Stimulated activated CD8-positive, alpha-beta memory T cell treated with anti-CD3 and anti-CD28 coated beads, Interleukin-2, amount 100 ng/mL, for 48 hours (primary cell): Measurements from ENCODE around the gene GTF2E1.
"Not testable (repeated sequence)": the region's sequence is repeated elsewhere in the genome, so short reads cannot be mapped to it uniquely, and the experiment has no call there.

ENCODE experiments used
- DNase-seq, 2 donors: peaks; one replicate each; pipeline ENCODE4 v3.0.0-alpha.2; 2020; ENCODE audit warnings: low read depth in 2 of 2

Gene GTF2E1

GRCh38 chr3:120753810-120754209 is 11.3 kb downstream of the GTF2E1 start:
- DNase-seq: no peak

GRCh38 chr3:120756061-120756460 is 13.5 kb downstream of the GTF2E1 start:
- no peak for DNase-seq

GRCh38 chr3:120758551-120758950 is 16.0 kb downstream of the GTF2E1 start:
- DNase-seq: not testable (repeated sequence)

- DNase-seq: no peak
These were observed 20.1 kb downstream of the GTF2E1 start for GRCh38 chr3:120762615-120763014.

- DNase-seq: no peak
These were observed 21.1 kb downstream of the GTF2E1 start for GRCh38 chr3:120763601-120764000.

GRCh38 chr3:120764206-120764605 is 21.7 kb downstream of the GTF2E1 start:
- DNase-seq: no peak

GRCh38 chr3:120765830-120766493 is 23.4 kb downstream of the GTF2E1 start:
- no peak for DNase-seq

GRCh38 chr3:120766576-120766975 is 24.0 kb downstream of the GTF2E1 start:
- no peak for DNase-seq

GRCh38 chr3:120767106-120767505 is 24.6 kb downstream of the GTF2E1 start:
- no peak for DNase-seq

GRCh38 chr3:120769436-120769835 is 26.9 kb downstream of the GTF2E1 start:
- no peak for DNase-seq

- DNase-seq: no peak
These were observed 28.3 kb downstream of the GTF2E1 start for GRCh38 chr3:120770891-120771290.

GRCh38 chr3:120772081-120772480 is 29.5 kb downstream of the GTF2E1 start:
- no peak for DNase-seq

- no peak for DNase-seq
These were observed 31.4 kb downstream of the GTF2E1 start for GRCh38 chr3:120773932-120774331.

GRCh38 chr3:120775411-120775810 is 32.9 kb downstream of the GTF2E1 start:
- no peak for DNase-seq

GRCh38 chr3:120778776-120779175 is 36.2 kb downstream of the GTF2E1 start:
- DNase-seq: no peak

GRCh38 chr3:120780977-120781376 is 38.4 kb downstream of the GTF2E1 start:
- no peak for DNase-seq

GRCh38 chr3:120785832-120786231 is 43.3 kb downstream of the GTF2E1 start:
- DNase-seq: not testable (repeated sequence)

- no peak for DNase-seq
These were observed 48.5 kb downstream of the GTF2E1 start for GRCh38 chr3:120791010-120791409.

- no peak for DNase-seq
These were observed 49.4 kb downstream of the GTF2E1 start for GRCh38 chr3:120791913-120792312.

GRCh38 chr3:120793601-120794000 is 51.1 kb downstream of the GTF2E1 start:
- no peak for DNase-seq

GRCh38 chr3:120795017-120795648 is 52.6 kb downstream of the GTF2E1 start:
- DNase-seq: peak; percentile 70 to 74

- DNase-seq: no peak
These were observed 53.4 kb downstream of the GTF2E1 start for GRCh38 chr3:120795959-120796358.

- DNase-seq: no peak
These were observed 54.4 kb downstream of the GTF2E1 start for GRCh38 chr3:120796976-120797375.

GRCh38 chr3:120797857-120798256 is 55.3 kb downstream of the GTF2E1 start:
- no peak for DNase-seq
